Stimulated activated CD8-positive, alpha-beta memory T cell treated with anti-CD3 and anti-CD28 coated beads, Interleukin-12 subunit alpha, Interleukin-12 subunit beta, amount 100 ng/mL, for 24 hours (primary cell): Measurements from ENCODE around the gene KCNG3.

ENCODE experiments used
- DNase-seq: peaks from one replicate; pipeline ENCODE4 v3.0.0-alpha.2; 2020; ENCODE audit errors: extremely low read depth

The KCNG3 gene

GRCh38 chr2:42486145-42486906 lies 7.5 kb downstream of the KCNG3 start:
- no peak for DNase-seq

DNA sequence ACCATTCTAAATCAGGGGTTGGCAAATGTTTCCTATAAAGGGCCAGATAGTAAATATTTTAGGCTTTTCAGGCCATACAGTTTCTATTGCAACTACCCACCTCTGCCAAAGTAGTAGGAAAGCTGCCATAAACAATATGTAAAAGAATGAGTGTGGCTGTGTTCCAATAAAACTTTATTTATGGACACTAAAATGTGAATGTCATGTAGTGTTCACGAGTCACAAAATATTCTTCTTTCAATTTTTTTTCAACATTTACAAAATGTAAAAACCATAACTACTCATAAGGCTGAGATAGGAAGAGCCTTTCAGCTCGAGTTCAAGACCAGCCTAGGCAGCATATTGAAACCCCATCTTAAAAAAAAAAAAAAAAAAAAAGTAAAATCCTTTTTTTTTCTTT lies 13.4 kb downstream of the KCNG3 start:
- DNase-seq: no peak

GRCh38 chr2:42474765-42475454 lies 18.9 kb downstream of the KCNG3 start:
- DNase-seq: no peak

DNA sequence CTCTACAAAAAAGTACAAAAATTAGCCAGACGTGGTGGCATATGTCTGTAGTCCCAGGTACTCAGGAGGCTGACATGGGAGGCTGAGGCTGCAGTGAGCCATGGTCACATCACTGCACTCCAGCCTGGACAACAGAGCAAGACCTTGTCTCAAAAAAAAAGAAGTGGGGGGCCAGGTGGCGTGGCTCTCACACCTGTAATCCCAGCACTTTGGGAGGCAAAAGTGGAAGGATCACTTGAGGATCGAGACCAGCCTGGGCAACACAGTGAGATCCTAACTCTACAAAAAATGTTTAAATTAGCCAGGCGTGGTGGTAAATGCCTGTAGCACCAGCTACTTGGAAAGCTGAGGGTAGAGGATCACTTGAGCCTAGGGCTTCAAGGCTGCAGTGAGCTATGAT lies 23.1 kb downstream of the KCNG3 start:
- DNase-seq: no peak

GRCh38 chr2:42464631-42465030 lies 29.2 kb downstream of the KCNG3 start:
- no peak for DNase-seq

- DNase-seq: no peak
Observed at GRCh38 chr2:42463570-42463969, 30.2 kb downstream of the KCNG3 start.

GRCh38 chr2:42459296-42459695 lies 34.5 kb downstream of the KCNG3 start:
- DNase-seq: no peak

GRCh38 chr2:42458396-42458795 lies 35.4 kb downstream of the KCNG3 start:
- DNase-seq: no peak

DNA sequence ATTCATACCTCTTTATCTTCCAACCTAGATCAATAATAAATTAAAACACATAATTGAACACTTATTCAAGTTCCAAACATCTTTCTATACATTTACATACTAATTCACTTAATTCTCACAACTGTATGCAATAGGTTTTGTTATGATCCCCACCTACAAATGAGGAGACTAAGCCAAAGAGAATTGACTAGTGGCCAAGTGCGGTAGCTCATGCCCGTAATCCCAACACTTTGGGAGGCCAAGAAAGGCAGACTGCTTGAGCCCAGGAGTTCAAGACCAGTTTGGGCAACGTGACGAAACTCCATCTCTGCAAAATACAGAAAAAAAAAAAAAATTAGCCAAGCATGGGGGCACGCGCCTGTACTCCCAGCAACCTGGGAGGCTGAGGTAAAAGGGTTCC lies 36.8 kb downstream of the KCNG3 start:
- DNase-seq: no peak

- DNase-seq: no peak
Observed at GRCh38 chr2:42456126-42456839, 37.5 kb downstream of the KCNG3 start.

DNA sequence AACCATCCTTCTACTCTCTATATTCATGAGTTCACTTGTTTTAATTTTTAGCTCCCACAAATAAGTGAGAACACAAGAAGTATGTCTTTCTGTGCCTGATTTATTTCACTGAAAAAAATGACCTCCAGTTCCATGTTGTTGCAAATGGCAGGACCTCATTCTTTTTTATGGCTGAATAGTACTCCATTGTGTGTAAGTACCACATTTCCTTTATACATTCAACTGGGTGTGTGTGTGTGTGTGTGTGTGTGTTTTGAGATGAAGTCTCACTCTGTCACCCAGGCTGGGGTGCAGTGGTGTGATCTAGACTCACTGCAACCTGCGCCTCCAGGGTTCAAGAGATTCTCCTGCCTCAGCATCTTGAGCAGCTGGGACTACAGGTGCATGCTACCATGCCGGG lies 41.2 kb downstream of the KCNG3 start:
- DNase-seq: no peak

DNA sequence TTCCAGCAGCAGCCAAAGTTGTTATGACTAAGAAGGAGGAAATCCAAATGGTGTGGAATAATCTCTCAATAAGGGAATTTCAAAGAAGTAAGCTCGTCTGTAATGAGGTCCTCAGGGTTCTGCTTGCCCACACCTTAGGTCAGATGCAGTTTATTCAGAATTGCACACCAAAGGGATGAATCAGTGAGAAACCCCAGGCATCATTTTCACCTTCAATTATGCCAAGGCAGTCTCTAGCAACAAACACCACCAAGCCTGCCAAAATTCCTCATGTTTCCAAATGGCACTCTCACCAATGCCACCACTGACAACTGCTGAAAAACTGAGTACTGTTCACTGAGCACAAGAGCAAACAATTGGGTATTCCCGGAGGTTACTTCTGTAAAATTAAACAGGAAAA lies 43.6 kb downstream of the KCNG3 start:
- DNase-seq: no peak

- DNase-seq: no peak
Observed at GRCh38 chr2:42449163-42450087, 44.4 kb downstream of the KCNG3 start.

GRCh38 chr2:42448163-42448562 lies 45.6 kb downstream of the KCNG3 start:
- no peak for DNase-seq

DNA sequence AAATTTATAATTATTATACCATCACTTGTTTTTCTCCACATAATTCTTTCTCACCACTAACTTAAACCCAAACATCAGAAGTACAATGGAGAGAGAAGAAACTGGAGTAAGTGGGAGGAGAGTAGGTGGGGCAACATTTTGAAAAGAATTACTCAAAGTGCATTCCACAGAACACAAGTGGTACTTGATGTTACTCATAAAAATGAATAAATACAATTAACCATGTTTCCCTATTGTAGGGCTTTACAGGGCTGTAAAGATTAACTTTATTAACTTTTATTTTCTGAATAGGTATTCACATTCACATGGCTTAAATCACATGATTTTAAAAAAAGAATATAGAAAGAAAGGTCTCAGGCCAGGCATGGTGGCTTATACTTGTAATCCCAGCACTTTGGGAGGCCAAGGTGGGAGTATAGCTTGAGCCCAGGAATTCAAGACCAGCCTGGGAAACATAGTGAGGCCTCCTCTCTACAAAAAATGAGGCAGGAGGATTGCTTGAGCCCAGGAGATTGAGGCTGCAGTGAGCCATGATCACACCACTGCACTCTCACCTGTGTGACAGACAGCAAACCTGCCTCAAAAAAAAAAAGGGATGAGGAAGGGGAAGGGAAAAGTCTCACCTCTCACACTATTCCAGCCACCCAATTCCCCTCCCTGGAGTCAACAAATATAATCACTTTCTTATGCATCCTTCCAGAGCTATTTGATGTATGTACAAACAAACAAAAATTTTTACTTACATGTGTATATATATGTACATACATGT lies 47.1 kb downstream of the KCNG3 start:
- DNase-seq: no peak

- DNase-seq: no peak
Observed at GRCh38 chr2:42443718-42444399, 49.9 kb downstream of the KCNG3 start.

DNA sequence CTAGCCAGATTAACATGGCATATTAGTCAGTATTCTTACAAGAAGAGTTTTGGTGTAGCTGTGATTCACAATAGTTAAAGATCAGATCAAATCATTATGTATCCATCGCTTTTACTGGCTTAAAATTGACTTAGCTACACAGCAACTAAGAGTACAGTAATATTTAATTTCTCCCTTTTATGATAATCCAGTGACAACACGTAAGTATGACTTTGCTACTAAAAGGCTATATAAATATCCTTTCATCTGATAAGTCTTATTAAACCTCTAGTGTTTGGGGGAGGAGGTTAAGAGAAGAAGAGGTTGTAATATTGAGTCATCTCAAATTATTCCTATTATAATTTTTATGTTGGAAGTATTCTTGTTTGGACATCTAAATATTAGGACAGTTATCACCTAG lies 51.0 kb downstream of the KCNG3 start:
- DNase-seq: no peak

GRCh38 chr2:42438685-42439084 lies 55.1 kb downstream of the KCNG3 start:
- DNase-seq: no peak

DNA sequence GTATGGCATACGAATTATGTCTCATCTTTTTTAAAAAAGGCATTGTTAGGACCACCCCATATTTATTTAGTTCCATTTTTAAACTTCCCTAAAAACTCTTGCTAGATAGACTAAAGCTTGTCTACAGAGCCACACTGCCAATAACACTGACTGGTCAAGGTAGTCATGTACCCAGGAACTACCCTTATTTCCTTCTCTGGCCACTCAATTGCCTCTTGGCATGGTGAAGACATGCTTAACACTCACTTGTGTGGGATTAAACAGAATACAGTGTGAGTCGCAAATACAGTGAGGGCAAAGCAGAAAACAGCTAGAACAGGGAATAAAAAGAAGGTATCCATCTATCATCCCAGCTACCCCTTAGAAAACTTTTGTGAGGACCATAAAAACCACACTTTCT lies 57.4 kb downstream of the KCNG3 start:
- no peak for DNase-seq

- DNase-seq: no peak
Observed at GRCh38 chr2:42435628-42436027, 58.2 kb downstream of the KCNG3 start.
